Testis (tissue), 3 donors: ENCODE results near the gene AQP7. TPM values are rescaled to one million over a fixed set of nuclear protein-coding genes. Genes with fewer than 3 reads are reported as not detected.

Experiments used
- DNase-seq: peaks from one replicate; pipeline ENCODE4 v3.0.0-alpha.2; 2019
- H3K27ac ChIP-seq, 2 donors: fragments of 200-600 bp; sonication (generic); one replicate each; pipeline ENCODE4 v1.5.1; 2019
- H3K27me3 ChIP-seq: fragments of 200-600 bp; sonication (generic); one replicate; pipeline ENCODE4 v1.5.1; 2019
- H3K36me3 ChIP-seq: fragments of 200-600 bp; sonication (generic); one replicate; pipeline ENCODE4 v1.5.1; 2017; ENCODE audit warnings: low read depth; ENCODE audit errors: missing control alignments
- H3K4me1 ChIP-seq: fragments of 200-600 bp; sonication (generic); one replicate; pipeline ENCODE4 v1.5.1; 2019
- H3K4me3 ChIP-seq, 2 donors: fragments of 200-600 bp; sonication (generic); one replicate each; pipeline ENCODE4 v1.5.1; 2017 to 2019
- H3K9me3 ChIP-seq: fragments of 200-600 bp; sonication (generic); one replicate; pipeline ENCODE4 v1.5.1; 2017
- POLR2A ChIP-seq: fragments of 450-650 bp; IDR thresholded peaks from one replicate; pipeline ENCODE4 v1.6.1; 2017; ENCODE audit warnings: antibody characterized with exemption, mild to moderate bottlenecking, moderate library complexity
- WGBS, 2 donors: methylation state at CpG; one replicate each; pipeline ENCODE4 v1.1.5; 2018; 5-methylcytosine and 5-hydroxymethylcytosine counted together
- intact Hi-C: fragments of 100-400 bp; cut with DNase I; formaldehyde crosslinking; loops from one replicate; pipeline ENCODE4 v1.15.1; 2023; ENCODE audit warnings: low total_unique reads
- polyA plus RNA-seq: library from polyadenylated mRNA; stranded (reverse); fragments of 350-450 nt; fragmentation: Illumina TruSeq; extraction: RNeasy Lipid Tissue Mini Kit (QIAGEN cat#74804); gene quantifications from one replicate; pipeline ENCODE4 v1.2.3, GENCODE V29; 2014; ENCODE audit warnings: low read depth, low replicate concordance; ENCODE audit not compliant: insufficient read depth
- total RNA-seq, 2 donors: library from RNA; depleted of rRNA; stranded (reverse); fragments of >200 nt; gene quantifications; one replicate each; pipeline ENCODE4 v1.2.3, GENCODE V29; 2016
- TF ChIP-seq, protein P1 (sequence below), 3 experiments: fragments of 450-650 bp in 2 of 3; fragments of 200-600 bp in 1 of 3; sonication (generic) in 1 of 3; IDR thresholded peaks; one replicate each; pipeline ENCODE4 v1.5.1; 2016 to 2019; ENCODE audit warnings: antibody characterized with exemption in 3 of 3, mild to moderate bottlenecking in 2 of 3, moderate library complexity in 1 of 3

The AQP7 gene
- total and polyA plus RNA-seq, 3 donors from 2014 or later: 19.1 to 55.6 (median 37.6) TPM

DNA sequence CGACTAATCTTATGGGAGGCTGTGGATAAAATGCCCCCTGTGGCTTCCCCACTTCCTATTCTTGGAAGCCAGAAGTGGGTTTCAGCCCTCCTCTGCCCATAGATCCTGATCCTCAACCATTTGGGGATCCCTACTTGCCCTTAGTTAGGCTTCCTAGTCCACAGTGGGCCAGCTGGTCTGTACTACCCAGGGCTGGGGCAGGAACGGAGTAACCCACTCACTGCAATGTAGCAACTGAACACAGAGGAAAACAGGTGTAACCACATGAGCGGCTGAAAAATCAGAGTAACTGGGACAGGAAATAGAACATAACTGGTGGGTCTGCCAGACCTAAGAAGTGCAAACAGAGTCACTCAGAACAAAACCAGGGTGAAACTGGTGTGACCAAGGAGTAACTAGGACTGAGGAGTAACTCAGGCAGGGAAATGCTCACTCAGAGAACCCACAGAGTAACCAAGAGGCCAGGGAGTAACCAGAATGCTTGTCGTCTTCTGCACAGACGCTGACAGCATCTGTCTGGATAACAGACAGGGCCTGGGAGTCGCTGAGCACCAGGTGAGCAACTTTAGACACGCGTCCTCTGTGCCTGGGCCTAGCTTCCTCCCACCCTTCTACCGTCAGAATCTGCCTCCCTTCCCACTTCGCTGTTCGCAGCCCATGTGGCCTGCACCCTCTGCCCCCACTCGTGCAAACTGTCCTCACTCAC lies 44.0 kb upstream of the AQP7 start:
- intact Hi-C loops: no loop called here

DNA sequence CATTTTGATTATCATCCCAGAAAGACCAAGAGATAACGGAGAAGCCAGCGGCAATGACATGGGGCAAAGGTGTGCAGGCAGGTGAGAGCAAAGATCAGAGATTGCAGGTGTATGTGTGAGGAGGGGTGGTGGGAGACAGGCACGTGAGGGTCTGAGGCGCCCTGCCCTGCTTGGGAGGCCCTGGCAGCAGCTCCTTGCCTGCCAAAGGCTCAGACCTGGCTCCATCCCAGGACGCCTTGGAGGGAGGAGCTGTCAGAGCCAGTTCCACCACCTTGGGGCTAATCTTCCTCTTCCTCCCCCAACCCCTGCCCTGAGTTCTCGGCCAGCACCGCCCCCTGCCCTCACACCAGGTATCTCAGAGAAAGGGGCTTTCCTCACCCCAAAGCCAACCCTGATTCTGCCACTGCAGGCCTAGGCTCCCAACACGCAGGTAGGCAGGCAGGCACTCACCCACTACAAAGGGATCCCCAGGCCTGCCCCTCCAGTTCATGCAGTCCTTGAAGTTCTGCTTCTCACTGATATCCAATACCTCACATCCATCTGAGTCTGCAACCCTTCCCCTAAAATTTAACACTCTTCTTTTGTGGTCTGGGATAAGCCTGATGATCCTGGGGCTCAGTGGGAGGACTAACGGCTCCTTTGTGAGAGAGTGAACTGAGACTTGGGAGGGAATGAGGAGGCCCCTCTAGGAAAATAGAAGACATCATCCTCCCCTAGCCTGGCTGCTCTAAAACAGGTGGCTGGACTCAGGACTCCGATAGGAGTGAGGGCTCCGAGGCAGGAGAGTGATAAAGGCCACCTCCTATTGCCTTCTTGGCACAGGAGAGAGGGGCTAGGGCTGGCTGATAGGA lies 43.2 kb upstream of the AQP7 start:
- H3K4me1 ChIP-seq: peaks cover 11% of the 10 kb centered on the region
- WGBS, 2 donors: 76 to 89% methylated on average over 9 to 11 of the region's 11 CpGs
- TF ChIP-seq POLR2A: no peak
- TF ChIP-seq, protein P1, sequence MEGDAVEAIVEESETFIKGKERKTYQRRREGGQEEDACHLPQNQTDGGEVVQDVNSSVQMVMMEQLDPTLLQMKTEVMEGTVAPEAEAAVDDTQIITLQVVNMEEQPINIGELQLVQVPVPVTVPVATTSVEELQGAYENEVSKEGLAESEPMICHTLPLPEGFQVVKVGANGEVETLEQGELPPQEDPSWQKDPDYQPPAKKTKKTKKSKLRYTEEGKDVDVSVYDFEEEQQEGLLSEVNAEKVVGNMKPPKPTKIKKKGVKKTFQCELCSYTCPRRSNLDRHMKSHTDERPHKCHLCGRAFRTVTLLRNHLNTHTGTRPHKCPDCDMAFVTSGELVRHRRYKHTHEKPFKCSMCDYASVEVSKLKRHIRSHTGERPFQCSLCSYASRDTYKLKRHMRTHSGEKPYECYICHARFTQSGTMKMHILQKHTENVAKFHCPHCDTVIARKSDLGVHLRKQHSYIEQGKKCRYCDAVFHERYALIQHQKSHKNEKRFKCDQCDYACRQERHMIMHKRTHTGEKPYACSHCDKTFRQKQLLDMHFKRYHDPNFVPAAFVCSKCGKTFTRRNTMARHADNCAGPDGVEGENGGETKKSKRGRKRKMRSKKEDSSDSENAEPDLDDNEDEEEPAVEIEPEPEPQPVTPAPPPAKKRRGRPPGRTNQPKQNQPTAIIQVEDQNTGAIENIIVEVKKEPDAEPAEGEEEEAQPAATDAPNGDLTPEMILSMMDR (IDR thresholded peaks at IDR 0.05): no peak
- no peaks in the 10 kb centered on the region for H3K27me3 ChIP-seq
- H3K27ac ChIP-seq: no peak overlapping the region
- H3K4me3 ChIP-seq: no peak overlapping the region
- H3K36me3 ChIP-seq: no peaks in the 10 kb centered on the region
- no peaks in the 10 kb centered on the region for H3K9me3 ChIP-seq
- intact Hi-C loops: no loop called here
- DNase-seq: peak; percentile 42

More for the DNA sequence above, 44.0 kb upstream of the AQP7 start:
- H3K9me3 ChIP-seq: no peaks in the 10 kb centered on the region
- H3K4me3 ChIP-seq: no peak overlapping the region
- DNase-seq: peak; percentile 38
- WGBS, 2 donors: 36 to 43% methylated on average over 12 of the region's 12 CpGs
- no peaks in the 10 kb centered on the region for H3K27me3 ChIP-seq
- H3K4me1 ChIP-seq: peaks cover 11% of the 10 kb centered on the region
- TF ChIP-seq POLR2A: no peak
- TF ChIP-seq, protein P1 (IDR thresholded peaks at IDR 0.05): no peak
- no peaks in the 10 kb centered on the region for H3K36me3 ChIP-seq
- H3K27ac ChIP-seq: no peak overlapping the region

DNA sequence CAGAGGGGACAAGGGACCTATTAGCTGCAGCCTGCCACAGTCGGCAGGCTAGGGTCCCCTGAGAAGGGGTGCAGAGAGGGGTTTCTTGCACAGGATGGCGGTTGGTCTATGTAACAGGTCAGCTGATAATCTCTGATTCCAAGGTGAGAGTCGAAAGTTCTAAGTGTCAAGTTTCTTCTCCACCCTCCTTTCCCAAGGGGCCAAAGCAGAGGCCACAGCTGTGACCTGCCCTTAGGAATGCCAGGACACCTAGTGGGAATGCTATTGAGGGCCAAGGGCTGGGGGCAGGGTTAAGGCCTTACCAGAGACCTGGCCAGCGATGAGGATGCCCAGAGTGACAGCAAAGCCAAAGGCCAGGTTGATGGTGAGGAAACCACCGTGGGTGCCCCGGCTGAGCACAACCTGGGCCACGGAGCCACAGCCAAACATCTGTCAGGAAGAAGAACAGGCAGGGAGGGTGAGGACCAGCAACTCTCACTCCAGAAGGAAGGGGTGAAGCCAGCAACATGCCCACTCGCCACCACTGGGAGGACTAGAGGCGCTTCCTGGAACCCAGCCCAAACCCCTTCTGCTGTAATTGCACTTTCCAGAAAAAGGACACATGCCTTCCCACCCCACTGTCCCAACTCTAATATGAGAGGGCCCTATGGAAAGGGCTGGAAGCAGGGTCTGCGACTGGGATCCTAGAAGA lies 41.2 kb upstream of the AQP7 start:
- Histone ChIP-seq H3K27ac (no peak overlapping the region), H3K4me1 (peaks cover 11% of the 10 kb centered on the region), H3K36me3 (no peaks in the 10 kb centered on the region), H3K9me3 (no peaks in the 10 kb centered on the region), H3K4me3 (no peak overlapping the region), H3K27me3 (no peaks in the 10 kb centered on the region)
- 85 to 86% methylated on average over 8 to 10 of the region's 10 CpGs for WGBS, 2 donors
- TF ChIP-seq, protein P1 (IDR thresholded peaks at IDR 0.05): no peak
- TF ChIP-seq POLR2A: no peak
- no peak for DNase-seq
- intact Hi-C loops: no loop called here

DNA sequence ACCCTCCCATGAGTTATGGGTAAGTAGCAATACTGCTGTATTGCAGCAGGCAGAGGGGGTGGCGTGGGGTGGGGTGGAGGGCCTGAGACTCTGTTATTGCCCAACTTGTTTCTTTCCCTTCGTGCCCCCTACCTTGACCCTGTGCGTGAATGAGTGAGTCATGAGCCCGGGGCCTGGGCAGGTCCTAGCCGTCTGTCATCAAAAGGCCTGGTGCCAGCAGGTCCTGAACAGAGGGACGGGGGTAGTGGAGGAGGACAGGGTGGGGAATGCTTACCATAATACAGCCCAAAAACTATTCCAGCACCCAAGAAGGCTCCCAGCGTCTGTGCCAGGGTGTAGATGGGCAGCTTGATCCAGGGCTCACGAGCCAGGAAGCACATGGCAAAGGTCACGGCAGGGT lies 40.7 kb upstream of the AQP7 start:
- no peaks in the 10 kb centered on the region for H3K36me3 ChIP-seq
- H3K4me1 ChIP-seq: peaks cover 11% of the 10 kb centered on the region
- intact Hi-C loops: no loop called here
- H3K27ac ChIP-seq: no peak overlapping the region
- 89 to 96% methylated on average over 9 of the region's 9 CpGs for WGBS, 2 donors
- H3K9me3 ChIP-seq: no peaks in the 10 kb centered on the region
- DNase-seq: no peak
- no peak for TF ChIP-seq POLR2A
- TF ChIP-seq, protein P1 (IDR thresholded peaks at IDR 0.05): no peak
- no peaks in the 10 kb centered on the region for H3K27me3 ChIP-seq
- H3K4me3 ChIP-seq: no peak overlapping the region
